Natural killer cell treated with Interleukin-12 subunit alpha and Interleukin-12 subunit beta and Interleukin-15 and Interleukin-18, amount 100 ng/mL, for 72 hours (primary cell): Measurements from ENCODE around the gene ZNF287. TPM values are rescaled to one million over a fixed set of nuclear protein-coding genes. Genes with fewer than 3 reads are reported as not detected.

Experiments
- ATAC-seq, 2 donors: fragments of 150-1000 bp; cut with Tn5 transposase in 1 of 2; sonication (Bioruptor Pico), chemical (Tn5 transposase) in 1 of 2; 2 replicates each; pipeline ENCODE4 v1.10.0; 2021
- DNase-seq: peaks from one replicate; pipeline ENCODE4 v3.0.0; 2022; ENCODE audit warnings: low spot score
- H3K27ac Mint-ChIP-seq, 2 donors: 1 replicate in 1 of 2; 2 replicates in 1 of 2; pipeline ENCODE4 v1.8.0; 2022; ENCODE audit warnings: mixed read lengths in 2 of 2, mild to moderate bottlenecking in 1 of 2, moderate library complexity in 1 of 2
- H3K27me3 Mint-ChIP-seq, 2 donors: 1 replicate in 1 of 2; 2 replicates in 1 of 2; pipeline ENCODE4 v1.8.0; 2022; ENCODE audit warnings: mixed read lengths in 2 of 2
- H3K36me3 Mint-ChIP-seq: one replicate; pipeline ENCODE4 v1.8.0; 2022; ENCODE audit warnings: mixed read lengths
- H3K4me1 Mint-ChIP-seq, 2 donors: 1 replicate in 1 of 2; 2 replicates in 1 of 2; pipeline ENCODE4 v1.8.0; 2022; ENCODE audit warnings: low read depth in 2 of 2, mixed read lengths in 2 of 2, mild to moderate bottlenecking in 1 of 2
- H3K4me3 Mint-ChIP-seq: one replicate; pipeline ENCODE4 v1.8.0; 2022; ENCODE audit warnings: mixed read lengths
- H3K9me3 Mint-ChIP-seq: 2 replicates; pipeline ENCODE4 v1.8.0; 2022; ENCODE audit warnings: mixed read lengths
- total RNA-seq, 2 donors: library from RNA; stranded (reverse); gene quantifications; one replicate each; pipeline ENCODE4 v1.2.3, GENCODE V29; 2022

ZNF287 gene
- total RNA-seq = 1 to 10 TPM; 7.6 to 8.1 TPM

GRCh38 chr17:16568541-16569357, at the start of gene ZNF287:
ZNF287 (minus strand) TSS chr17:16569204; CDS start chr17:16567731, 1,473 bp downstream.
- peaks cover 5% of the 10 kb centered on the region for H3K36me3 Mint-ChIP-seq
- peak; percentile 94 for DNase-seq
- peaks cover 3 to 15% of the 10 kb centered on the region in 2 donors for H3K4me1 Mint-ChIP-seq
- peak; percentile 98 for ATAC-seq
- peaks cover 0 to 13% of the 10 kb centered on the region in 2 donors for H3K27me3 Mint-ChIP-seq
- peak within 1 kb of the TSS; percentile 82 for H3K4me3 Mint-ChIP-seq
- H3K27ac Mint-ChIP-seq = peak within 1 kb of the TSS; percentile 28 to 63
- no peaks in the 10 kb centered on the region for H3K9me3 Mint-ChIP-seq

- H3K4me1 Mint-ChIP-seq = no peaks in the 10 kb centered on the region
- DNase-seq = no peak
- peaks cover 51% of the 10 kb centered on the region for H3K36me3 Mint-ChIP-seq
- ATAC-seq = no peak
- H3K27me3 Mint-ChIP-seq = no peaks in the 10 kb centered on the region
- no peak overlapping the region for H3K27ac Mint-ChIP-seq
- no peak overlapping the region for H3K4me3 Mint-ChIP-seq
- peaks cover 20% of the 10 kb centered on the region for H3K9me3 Mint-ChIP-seq
Observed at GRCh38 chr17:16617481-16618060, 48.6 kb upstream of the ZNF287 start.

GRCh38 chr17:16599537-16599936, 30.5 kb upstream of the ZNF287 start:
- H3K9me3 Mint-ChIP-seq = no peaks in the 10 kb centered on the region
- DNase-seq = no peak
- H3K4me1 Mint-ChIP-seq = peaks cover 0 to 3% of the 10 kb centered on the region in 2 donors
- peaks cover 10% of the 10 kb centered on the region for H3K36me3 Mint-ChIP-seq
- no peak for ATAC-seq
- H3K27ac Mint-ChIP-seq = no peak overlapping the region
- H3K27me3 Mint-ChIP-seq = peaks cover 0 to 4% of the 10 kb centered on the region in 2 donors
- no peak overlapping the region for H3K4me3 Mint-ChIP-seq

GRCh38 chr17:16593356-16594102, 24.5 kb upstream of the ZNF287 start:
- Mint-ChIP-seq H3K9me3 (no peaks in the 10 kb centered on the region), H3K4me1 (peaks cover 0 to 8% of the 10 kb centered on the region in 2 donors), H3K27ac (peak overlapping the region in 1 of 2 donors; percentile 46), H3K36me3 (no peaks in the 10 kb centered on the region), H3K4me3 (no peak overlapping the region), H3K27me3 (peaks cover 15 to 23% of the 10 kb centered on the region in 2 donors)
- DNase-seq (no peak), ATAC-seq (no peak)

DNA sequence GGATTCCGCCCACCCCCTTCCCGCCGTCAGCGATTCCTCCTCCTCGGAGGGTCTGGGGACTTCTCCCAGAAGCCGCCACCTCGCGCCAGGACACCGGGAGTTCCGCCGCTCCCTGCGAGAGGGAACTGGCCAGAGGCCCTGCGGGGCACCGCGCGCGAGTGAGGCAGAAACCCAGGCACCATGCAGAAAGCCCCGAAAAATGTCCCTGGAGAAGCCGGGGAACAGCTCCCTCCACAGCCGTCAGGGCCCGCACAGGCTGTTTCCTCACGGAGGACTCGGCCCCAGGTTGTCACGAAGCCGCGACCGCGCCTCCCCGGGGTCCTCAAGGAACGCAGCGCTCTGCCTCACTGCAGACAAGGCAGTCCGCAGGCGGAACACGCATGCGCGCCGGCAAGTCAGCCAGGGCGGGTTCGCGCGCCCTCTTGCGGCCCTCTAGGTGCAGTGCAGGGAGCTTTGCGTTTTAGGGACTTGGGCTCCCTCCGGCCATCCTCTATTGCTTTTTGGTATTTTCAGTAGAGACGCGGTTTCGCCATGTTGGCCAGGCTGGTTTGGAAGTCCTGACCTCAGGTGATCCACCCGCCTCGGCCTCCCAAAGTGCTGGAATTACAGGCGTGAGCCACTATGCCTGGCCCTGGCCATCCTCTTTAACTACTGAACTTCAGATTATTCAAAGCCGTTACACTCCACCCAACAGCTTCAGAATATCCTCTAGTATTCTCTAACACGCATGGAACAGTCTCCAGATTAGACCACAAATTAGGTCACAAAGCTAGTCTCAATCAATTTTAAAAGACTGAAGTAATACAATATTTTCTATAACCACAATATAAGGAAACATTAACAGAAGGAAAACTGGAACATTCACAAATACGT, 20.3 kb upstream of the ZNF287 start:
- peak overlapping the region in 1 of 2 donors; percentile 34 for H3K27ac Mint-ChIP-seq
- ATAC-seq (peak; percentile 94 to 96), DNase-seq (peak; percentile 94)
- peak overlapping the region; percentile 66 for H3K4me3 Mint-ChIP-seq
- peaks cover 4 to 13% of the 10 kb centered on the region in 2 donors for H3K4me1 Mint-ChIP-seq
- H3K9me3 Mint-ChIP-seq = no peaks in the 10 kb centered on the region
- peaks cover 37 to 43% of the 10 kb centered on the region in 2 donors for H3K27me3 Mint-ChIP-seq
- no peaks in the 10 kb centered on the region for H3K36me3 Mint-ChIP-seq

- H3K36me3 Mint-ChIP-seq = no peaks in the 10 kb centered on the region
- no peak overlapping the region for H3K27ac Mint-ChIP-seq
- no peaks in the 10 kb centered on the region for H3K9me3 Mint-ChIP-seq
- no peak overlapping the region for H3K4me3 Mint-ChIP-seq
- H3K27me3 Mint-ChIP-seq = peaks cover 46 to 56% of the 10 kb centered on the region in 2 donors
- ATAC-seq (no peak), DNase-seq (no peak)
- peaks cover 5 to 12% of the 10 kb centered on the region in 2 donors for H3K4me1 Mint-ChIP-seq
Observed at GRCh38 chr17:16585796-16586195, 16.8 kb upstream of the ZNF287 start.

DNA sequence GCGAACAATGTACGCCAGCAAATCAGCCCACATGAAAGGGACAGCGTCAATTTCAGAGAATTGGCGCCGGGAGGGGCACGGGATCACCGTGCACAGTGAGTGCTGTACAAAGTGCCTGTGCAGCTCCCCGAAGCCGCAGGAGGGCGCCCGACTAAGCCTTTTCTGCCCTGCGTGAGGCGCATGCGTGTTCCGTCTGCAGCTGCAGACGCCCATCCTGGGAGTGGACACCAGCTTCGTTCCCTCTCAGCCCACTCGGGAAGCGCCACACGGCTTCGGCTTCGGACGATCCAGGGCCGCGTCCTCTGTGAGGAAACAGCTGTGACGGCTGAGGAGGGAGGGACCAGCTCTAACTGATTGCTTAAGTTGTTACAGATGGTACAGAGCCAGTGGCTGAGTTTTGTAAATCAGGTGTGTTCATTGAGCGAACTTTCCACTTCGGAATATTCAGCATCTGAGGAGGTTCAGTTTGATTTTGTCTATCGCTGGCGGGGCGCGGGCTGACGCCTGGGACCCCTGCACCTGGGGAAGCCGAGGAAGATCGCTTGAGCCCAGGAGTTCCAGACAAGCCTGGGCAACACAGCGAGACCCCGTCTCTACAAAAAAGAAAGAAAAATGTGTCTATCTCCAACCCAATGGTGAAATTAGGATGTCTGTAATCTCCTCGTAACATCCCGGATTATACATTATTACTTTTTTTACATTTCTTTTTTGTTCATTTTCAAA, 15.4 kb upstream of the ZNF287 start:
- peak overlapping the region; percentile 75 for H3K4me3 Mint-ChIP-seq
- H3K27ac Mint-ChIP-seq = no peak overlapping the region
- DNase-seq = peak; percentile 88
- H3K27me3 Mint-ChIP-seq = peaks cover 49 to 55% of the 10 kb centered on the region in 2 donors
- H3K36me3 Mint-ChIP-seq = no peaks in the 10 kb centered on the region
- H3K4me1 Mint-ChIP-seq = peaks cover 5 to 12% of the 10 kb centered on the region in 2 donors
- H3K9me3 Mint-ChIP-seq = no peaks in the 10 kb centered on the region
- ATAC-seq = peak; percentile 93 to 97

- Mint-ChIP-seq H3K27me3 (peaks cover 50 to 57% of the 10 kb centered on the region in 2 donors), H3K36me3 (no peaks in the 10 kb centered on the region), H3K4me3 (peak overlapping the region; percentile 75), H3K4me1 (peaks cover 5 to 12% of the 10 kb centered on the region in 2 donors), H3K9me3 (no peaks in the 10 kb centered on the region), H3K27ac (no peak overlapping the region)
- DNase-seq = no peak
- no peak for ATAC-seq
Observed at GRCh38 chr17:16583781-16584180, 14.8 kb upstream of the ZNF287 start.

- peaks cover 3 to 5% of the 10 kb centered on the region in 2 donors for H3K4me1 Mint-ChIP-seq
- ATAC-seq (no peak), DNase-seq (no peak)
- H3K27ac Mint-ChIP-seq = no peak overlapping the region
- no peaks in the 10 kb centered on the region for H3K9me3 Mint-ChIP-seq
- peaks cover 2 to 24% of the 10 kb centered on the region in 2 donors for H3K27me3 Mint-ChIP-seq
- no peaks in the 10 kb centered on the region for H3K36me3 Mint-ChIP-seq
- no peak overlapping the region for H3K4me3 Mint-ChIP-seq
Observed at GRCh38 chr17:16573466-16573865, 4.5 kb upstream of the ZNF287 start.

- Mint-ChIP-seq H3K27ac (peak overlapping the region; percentile 28 to 39), H3K4me3 (peak overlapping the region; percentile 82), H3K36me3 (peaks cover 5% of the 10 kb centered on the region), H3K4me1 (peaks cover 3 to 15% of the 10 kb centered on the region in 2 donors), H3K9me3 (no peaks in the 10 kb centered on the region), H3K27me3 (peaks cover 0 to 13% of the 10 kb centered on the region in 2 donors)
- ATAC-seq (no peak), DNase-seq (no peak)
Observed at GRCh38 chr17:16569358-16569712, 331 bp upstream of the ZNF287 start.

- ATAC-seq = no peak
- Mint-ChIP-seq H3K4me1 (peaks cover 0 to 2% of the 10 kb centered on the region in 2 donors), H3K9me3 (peaks cover 28% of the 10 kb centered on the region), H3K27me3 (no peaks in the 10 kb centered on the region), H3K4me3 (no peak overlapping the region), H3K27ac (no peak overlapping the region), H3K36me3 (peaks cover 77% of the 10 kb centered on the region)
- DNase-seq = no peak
Observed at GRCh38 chr17:16552637-16553045, 16.4 kb downstream of the ZNF287 start.

- Mint-ChIP-seq H3K36me3 (peaks cover 77% of the 10 kb centered on the region), H3K27ac (no peak overlapping the region), H3K4me1 (no peaks in the 10 kb centered on the region), H3K9me3 (peaks cover 28% of the 10 kb centered on the region), H3K27me3 (no peaks in the 10 kb centered on the region), H3K4me3 (no peak overlapping the region)
- DNase-seq (no peak), ATAC-seq (no peak)
Observed at GRCh38 chr17:16551878-16552636, 16.9 kb downstream of the ZNF287 start.
